Measurements from ENCODE around the gene SPSB4. TPM values are rescaled to one million over a fixed set of nuclear protein-coding genes. Genes with fewer than 3 reads are reported as not detected.
"Not testable (repeated sequence)": the region's sequence is repeated elsewhere in the genome, so short reads cannot be mapped to it uniquely, and the experiment has no call there.

The SPSB4 gene
- total RNA-seq, 1 donor: 0.27 TPM

DNA sequence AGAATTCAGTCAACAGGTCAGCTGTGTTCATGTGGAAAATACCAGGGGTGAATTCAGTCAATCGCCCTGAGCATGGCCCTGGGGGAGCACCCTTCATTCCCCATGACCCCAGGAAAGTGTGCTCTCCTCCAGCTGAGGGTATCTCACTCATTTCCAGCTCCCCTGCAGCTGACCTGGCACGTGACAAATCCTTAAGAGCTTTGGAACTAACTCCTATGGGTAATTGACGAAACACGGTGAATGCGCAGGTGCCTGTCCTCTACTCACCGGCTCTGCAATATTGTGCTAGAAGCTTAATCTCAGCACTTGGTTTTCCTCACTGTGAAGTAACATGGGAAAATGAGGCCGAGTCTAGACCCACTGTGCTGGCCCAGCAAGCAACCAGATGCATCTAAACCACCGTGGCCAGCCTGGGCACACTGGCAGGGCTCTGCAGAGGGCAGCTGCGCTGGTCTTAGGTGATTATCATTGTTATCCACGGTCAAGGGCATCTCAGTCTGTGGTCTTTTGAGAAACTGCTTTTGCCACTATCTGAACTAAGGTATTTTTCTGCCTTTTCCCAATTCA, 63.1 kb downstream of the SPSB4 start:
- no peak for DNase-seq (ENCODE audit: low read depth in 2 of 3, low spot score in 2 of 3)

DNA sequence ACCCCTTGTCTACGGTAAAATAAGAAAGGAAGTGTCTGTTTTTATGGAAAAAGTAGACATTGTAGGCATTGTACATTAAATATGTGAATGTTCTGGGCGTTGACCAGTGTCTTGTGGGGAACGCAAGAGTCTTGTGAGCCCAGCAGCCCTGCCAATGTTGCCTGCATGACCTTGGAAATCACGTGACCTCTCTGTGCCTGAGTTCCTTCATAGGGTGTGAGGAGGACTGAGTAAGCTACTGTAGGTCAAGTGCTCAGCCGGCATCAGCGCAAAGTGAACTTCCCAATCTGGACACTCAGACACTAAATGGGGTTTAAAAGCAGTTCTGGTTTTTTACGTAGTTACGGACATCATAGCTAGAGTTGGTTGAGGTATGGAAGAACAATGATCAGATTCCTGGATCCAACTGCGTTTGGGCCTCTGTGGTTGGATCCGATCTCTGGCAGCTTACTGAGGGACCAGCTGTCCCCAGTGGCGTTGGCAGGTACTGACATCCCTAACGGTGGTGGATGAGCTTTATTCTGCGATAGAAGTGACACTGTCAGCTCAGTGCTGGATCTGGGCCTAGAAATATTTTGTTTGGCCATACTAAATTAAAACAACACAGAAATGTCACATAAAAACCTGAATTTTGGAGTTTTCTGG, 63.8 kb downstream of the SPSB4 start:
- DNase-seq (ENCODE audit: low read depth in 2 of 3, low spot score in 2 of 3): no peak

DNA sequence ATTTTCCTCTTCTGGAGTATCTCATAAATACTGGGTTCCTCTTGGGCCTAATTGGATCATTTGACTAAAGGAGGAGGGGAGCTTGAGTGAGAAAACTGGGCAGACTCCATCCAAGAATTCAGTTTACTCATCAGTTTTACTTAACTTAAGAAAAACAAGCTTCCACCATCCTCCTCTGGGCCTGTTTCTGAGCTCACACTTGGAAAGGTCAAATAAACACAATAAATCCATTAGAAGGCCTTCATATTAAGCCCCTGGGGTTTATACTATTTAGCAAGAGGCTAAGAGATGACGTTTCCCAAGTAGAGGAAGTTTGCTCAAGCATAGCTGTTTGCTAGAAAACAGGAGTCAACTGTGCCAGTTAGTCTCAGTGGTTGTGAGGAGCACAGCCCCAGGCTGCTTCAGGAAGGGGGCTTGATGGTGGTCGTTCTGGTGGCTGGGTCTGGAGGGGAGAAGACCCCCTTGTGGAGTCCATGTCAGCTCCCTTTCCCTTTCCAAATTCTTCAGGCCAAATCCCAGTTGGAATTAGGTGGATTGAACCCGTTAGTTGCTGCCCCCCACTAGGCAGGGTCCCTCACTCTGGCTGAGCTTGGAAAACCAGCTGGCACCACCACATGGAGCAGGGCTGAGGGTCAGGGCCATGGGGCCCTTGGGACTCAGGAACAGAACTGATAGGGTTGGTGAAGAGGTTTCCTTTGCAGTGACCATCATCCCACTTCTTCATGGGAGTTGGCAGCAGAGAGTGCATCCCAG, 64.8 kb downstream of the SPSB4 start:
- DNase-seq (ENCODE audit: low read depth in 2 of 3, low spot score in 2 of 3): no peak

DNA sequence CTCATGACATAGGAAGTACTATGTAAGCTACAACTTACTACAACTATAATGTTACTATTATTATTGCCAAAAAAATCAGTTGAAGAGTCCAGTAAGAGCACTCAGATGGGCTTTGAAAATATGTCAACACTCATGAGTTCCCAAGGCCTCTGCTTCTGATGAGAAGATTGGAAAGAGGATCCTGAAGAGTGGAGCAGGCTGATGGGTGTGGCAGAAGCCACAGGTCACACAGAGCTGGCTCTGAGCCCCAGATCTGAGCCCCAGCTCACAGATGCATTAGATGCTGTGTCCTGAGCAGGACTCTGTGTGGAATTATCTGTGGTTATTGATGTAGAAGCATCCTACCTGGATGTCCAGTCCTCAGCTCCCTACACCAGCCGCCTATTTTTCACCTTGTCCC, 65.6 kb downstream of the SPSB4 start:
- DNase-seq (ENCODE audit: low read depth in 2 of 3, low spot score in 2 of 3): no peak

DNA sequence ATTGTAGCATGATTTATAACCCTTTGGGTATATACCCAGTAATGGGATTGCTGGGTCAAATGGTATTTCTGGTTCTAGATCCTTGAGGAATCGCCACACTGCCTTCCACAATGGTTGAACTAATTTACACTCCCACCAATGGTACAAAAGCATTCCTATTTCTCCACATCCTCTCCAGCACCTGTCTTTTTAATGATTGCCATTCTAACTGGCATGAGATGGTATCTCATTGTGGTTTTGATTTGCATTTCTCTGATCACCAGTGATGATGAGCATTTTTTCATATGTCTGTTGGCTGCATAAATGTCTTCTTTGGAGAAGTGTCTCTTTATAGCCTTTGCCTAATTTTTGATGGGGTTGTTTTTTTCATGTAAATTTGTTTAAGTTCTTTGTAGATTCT, 66.8 kb downstream of the SPSB4 start:
- DNase-seq (ENCODE audit: low read depth in 2 of 3, low spot score in 2 of 3): not testable (repeated sequence)

DNA sequence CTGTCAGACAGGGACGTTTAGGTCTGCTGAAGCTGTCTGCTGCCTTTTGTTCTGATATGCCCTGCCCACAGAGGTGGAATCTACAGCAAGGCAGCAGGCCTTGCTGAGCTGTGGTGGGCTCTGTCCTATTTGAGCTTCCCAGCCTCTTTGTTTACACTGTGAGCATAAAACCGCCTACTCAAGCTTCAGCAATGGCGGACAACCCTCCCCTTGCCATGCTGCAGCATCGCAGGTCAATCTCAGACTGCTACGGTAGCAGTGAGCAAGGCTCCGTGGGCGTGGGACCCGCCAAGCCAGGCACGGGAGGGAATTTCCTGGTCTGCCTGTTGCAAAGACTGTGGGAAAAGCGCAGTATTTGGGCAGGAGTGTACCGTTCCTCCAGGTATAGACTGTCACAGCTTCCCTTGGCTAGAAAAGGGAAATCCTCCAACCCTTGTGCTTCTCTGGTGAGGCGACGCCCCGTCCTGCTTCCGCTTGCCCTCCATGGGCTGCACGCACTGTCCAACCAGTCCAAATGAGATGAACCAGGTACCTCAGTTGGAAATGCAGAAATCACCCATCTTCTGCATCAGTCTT, 71.4 kb downstream of the SPSB4 start:
- no peak for DNase-seq (ENCODE audit: low read depth in 2 of 3, low spot score in 2 of 3)

DNA sequence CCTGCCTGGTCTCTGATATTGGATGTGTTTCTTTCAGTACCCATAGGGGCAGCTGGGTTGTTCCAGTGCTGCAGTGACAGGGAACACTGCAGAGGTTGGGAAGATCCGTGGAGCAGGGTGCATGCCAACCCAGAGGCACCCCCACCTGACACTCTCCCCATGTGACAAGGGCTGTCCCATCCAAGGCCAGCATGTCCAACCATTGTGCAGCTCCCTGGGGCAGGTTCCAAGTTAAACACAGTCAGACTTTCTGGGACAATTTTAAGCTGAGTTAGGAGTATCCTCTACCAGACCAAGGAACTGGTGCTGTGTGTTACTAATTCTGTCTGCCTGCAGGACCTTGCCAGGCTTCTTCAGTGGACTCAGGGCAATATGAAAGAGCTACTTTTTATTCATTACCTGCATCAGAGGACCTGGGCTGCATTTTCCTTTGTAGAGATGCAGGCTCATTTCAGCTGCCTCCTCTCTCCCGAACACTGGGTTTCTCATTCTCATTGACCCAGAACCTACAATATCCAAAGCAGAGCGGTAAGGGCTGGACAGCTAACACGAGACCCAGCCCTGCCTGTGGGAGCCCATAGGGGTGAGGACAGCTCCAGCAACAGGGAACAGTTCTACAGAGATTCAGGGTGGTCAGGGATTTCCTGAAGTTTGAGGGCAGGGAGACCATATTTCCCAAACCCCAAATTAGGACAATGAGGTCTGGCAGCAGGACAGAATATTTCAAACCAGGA, 72.7 kb downstream of the SPSB4 start:
- DNase-seq (ENCODE audit: low read depth in 2 of 3, low spot score in 2 of 3): no peak

DNA sequence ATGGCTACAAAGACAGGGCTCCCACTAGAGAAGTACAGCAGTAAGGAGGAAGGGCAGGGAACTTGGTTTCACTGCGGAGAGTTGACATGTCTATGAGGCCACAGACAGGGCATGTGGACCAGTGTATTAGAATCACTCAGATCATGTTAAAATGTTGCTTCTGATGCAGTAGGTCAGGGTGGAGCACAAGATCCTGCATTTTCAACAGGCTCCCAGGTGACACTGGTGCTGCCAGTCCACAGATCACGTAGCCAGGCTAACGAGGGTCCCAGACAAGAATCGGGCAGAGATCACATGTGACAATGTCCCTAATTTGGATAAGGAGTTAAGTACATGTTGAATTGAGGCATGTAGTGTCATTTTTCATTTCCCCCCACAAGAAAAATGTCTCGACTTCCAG, 73.6 kb downstream of the SPSB4 start:
- DNase-seq (ENCODE audit: low read depth in 2 of 3, low spot score in 2 of 3): no peak

DNA sequence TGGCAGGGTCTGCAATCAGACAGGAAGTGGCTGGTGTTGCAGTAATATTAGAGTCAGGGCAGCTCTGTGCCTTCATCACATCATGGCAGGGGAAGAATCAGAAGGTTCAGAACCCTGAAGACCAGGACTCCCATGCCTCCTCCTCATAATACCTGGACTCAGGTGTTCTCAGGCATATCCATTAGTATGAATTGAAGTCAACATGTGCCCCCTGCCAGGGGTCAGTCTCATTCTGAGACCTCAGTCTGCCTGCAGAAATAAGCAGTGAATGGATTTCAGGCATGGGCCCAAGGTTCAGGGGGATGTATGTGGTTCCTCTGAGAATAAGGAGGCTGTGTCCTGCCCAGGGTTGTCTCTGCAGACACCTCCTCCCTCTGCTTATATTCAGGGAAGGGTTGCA, 74.2 kb downstream of the SPSB4 start:
- no peak for DNase-seq (ENCODE audit: low read depth in 2 of 3, low spot score in 2 of 3)

DNA sequence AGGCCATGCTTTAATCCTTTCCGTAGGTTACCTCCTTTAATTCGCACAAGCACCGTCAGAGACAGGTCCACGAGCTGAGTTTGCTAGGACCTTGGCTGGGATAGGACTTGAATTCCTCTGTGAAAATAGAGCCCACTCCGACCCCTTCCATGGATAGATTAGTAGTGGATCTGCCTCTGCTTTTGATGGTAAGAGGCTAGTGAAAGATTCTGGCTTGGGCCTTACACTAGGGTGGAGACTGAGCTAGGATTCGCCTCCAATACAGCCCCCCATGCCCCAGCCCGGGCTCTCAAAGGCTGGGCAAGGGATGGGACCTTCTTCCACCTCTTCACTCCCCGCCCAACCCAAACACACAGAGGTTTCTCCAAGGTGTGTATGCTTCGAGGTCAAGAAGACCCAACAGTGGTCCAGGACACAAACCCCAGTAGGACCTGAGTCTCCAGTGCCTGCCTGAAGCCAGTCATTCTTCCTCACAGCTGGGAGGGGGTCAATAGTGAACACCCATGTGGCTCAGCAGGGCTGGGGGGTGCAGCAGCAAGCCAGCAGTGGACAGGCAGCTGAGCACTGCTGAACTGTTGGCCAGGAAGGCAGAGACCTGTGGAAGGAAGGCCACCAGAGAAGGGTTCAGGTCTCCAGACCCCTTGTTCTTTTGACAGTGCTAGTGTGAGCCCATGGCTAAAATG, 75.7 kb downstream of the SPSB4 start:
- no peak for DNase-seq (ENCODE audit: low read depth in 2 of 3, low spot score in 2 of 3)

DNA sequence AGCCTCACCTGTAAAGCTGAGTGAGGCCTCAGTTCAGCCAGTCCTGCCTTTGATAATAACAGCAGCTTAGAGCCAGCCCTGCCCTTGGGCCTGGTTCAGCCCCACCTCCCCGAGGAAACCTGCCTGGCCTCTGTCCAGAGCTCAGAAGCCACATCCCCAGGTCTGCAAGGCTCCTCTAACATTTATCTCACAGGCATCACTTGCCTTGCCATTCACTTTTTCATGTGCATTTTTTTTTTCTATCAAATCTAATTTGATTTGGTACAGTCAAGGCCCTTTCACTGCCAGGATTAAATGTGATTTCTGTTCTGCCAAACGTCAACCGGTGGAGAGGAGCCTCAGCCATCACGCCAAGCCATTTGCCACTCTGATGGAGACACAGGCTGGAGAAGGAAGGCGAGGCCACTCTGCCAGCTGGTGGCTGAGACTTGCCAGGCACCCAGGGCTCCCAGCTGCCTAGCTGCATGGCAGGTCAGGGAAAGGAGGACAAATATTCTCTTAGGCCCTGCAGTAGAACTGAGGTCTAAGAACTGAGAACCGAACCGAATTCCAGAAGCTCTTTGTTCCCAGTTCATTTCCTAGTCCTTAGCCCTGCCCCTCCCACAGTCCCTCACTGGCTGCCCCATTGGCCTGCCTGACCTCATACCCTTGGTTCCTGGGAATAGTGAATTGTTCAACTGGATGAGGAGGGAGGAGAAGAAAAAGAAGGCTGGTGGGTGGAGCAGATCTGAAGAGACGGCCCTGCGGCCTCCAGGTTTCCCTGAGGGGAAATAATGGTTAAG, 76.4 kb downstream of the SPSB4 start:
- DNase-seq (ENCODE audit: low read depth in 2 of 3, low spot score in 2 of 3): no peak

DNA sequence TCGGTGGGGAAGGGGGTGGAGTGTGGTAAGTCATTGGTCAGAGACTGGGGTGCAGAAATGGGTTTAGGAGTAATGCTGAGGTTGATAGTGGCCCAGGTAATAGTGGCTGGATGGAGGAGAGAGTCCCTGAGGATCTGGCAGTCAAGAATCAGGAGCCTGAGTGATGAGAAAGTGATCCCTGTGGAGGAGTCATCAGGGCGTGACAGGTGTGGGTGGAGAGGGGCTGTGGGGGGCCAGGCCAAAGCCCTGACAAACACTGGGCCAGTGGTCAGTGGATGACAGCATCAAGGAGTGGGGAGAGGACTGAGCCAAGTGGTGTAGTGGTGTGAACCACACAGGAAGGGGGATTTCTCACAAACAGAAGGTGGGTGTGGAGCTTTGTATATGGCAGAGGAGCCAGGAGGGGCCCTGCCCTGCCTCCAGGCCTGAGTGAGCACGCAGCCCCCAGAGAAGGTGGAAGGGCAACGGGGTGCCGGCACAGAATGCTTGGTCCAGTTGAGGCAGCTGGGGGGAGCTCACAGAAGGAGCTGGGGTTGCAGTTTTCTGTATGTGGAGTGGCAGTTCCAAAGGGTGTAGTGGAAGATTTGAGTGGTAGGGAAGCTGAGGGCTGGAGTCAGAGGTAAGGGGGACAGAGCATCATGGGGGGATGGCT, 77.1 kb downstream of the SPSB4 start:
- no peak for DNase-seq (ENCODE audit: low read depth in 2 of 3, low spot score in 2 of 3)

DNA sequence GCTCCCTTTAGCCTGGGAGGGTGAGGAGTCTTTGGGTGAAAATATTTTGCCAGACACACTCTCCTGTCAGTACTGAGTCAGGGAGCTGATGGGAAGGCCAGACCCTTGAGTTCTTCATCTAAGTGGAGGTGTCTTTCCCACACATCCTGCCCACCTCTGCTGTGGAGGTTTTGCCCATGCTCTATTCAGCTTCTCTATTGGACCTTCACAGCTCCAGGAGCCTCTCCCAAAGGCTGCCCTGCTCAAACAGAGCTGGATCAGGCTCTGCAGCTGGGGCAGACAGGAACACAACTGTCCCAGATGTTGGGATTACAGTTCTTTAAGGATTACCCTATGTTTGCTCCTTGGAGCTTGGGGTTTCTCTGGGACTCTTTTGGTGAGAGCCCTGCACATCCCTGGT, 77.9 kb downstream of the SPSB4 start:
- no peak for DNase-seq (ENCODE audit: low read depth in 2 of 3, low spot score in 2 of 3)

DNA sequence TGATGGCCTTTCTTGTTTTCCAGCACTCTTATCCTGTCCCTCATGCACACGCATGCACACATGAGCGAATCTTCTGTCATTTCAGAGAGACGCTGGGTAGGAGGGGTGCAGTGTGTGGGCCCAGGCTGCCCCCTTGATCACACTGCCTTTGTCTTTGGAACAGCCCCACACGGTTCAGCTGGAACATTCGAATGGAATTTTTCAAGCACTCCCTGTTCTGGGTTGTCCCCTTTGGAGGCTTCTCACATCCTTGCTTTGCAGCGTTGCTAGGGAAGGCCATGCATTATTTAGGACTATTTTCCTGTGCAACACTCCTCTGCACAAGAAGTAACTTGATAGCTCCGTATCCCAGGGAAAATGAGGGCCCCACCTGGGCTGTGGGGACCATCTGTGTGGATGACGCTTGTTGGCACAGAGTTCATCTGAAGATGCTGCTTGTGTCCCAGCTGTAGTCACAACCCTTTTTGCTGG, 78.4 kb downstream of the SPSB4 start:
- DNase-seq (ENCODE audit: low read depth in 2 of 3, low spot score in 2 of 3): no peak

DNA sequence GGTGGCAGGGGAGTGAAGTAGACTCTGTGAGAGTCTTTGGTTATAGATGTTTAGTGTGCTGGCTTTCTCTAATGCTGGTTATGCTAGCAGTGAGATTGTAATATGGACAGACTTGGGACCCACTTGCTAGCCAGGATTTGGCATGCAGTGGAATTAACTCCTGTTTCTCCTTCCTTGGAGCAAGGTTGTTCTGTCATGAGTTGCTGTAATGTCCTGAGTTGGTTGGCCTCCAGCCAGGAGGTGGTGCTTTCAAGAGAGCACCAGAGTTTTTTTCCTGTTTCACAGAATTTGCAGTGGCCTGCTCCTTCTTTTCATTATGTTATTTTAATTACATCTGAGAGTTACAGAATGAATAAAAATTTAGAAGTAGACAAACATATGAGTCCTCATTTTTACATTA, 92.4 kb downstream of the SPSB4 start:
- no peak for DNase-seq (ENCODE audit: low read depth in 2 of 3, low spot score in 2 of 3)

DNA sequence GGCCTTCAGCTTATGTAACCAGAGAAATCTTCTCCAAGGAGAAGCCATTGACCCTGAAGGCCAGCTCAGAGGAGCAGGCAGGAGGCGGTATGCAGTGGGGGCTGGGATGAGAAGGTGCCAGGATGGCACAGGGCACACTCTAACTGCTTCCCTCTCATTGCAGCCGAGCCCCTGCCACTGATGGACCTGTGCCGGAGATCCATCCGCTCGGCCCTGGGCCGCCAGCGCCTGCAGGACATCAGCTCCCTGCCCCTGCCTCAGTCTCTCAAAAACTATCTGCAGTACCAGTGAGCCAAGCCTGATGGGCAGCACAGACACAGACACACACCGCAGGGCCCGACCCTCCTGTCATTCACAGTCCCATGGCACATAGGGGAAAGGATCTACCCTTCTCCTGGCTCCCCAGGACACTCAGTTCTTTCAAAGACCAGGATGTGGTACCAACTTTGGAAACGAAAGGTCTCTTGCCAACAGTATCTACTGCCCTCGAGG, 95.9 kb downstream of the SPSB4 start:
- DNase-seq (ENCODE audit: low read depth in 2 of 3, low spot score in 2 of 3): no peak

DNA sequence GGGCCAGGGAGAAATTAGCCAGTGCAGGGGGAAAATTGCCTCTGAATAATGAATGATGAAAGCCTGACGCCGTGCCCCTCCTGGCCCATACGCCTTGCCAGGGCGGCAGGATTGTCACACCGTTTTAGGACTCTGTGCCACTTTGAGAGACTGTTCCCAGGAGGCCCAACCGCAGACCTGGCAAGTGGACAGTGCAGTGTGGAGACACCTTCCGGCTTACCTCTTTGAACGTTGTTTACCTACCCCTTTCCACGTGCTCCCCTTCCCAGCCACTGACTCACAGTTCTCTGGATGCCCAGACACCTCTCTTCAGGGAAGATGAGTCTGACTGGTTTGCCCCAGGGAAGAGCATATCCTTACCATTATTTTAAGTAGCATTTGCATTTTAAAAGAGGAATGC, 96.5 kb downstream of the SPSB4 start:
- no peak for DNase-seq (ENCODE audit: low read depth in 2 of 3, low spot score in 2 of 3)

DNA sequence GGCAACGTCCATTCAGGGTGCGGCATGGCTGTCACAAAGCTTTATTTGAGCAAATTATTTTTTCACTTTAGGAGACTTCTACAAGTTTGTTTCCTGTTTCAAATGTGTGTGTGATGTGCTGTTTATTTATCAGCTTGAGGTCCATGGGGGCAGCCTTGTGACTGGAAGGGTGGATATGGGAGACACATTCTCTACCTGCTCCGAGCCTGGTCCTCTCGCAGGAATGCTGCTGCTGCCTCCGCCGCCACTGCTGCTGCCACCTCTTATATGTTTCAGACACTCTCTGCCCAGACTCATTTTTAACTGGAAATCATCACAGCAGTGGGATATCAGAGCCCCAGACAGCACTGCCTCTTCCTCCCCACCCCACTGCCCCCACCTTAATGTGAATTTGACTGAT, 97.0 kb downstream of the SPSB4 start:
- DNase-seq (ENCODE audit: low read depth in 2 of 3, low spot score in 2 of 3): no peak

DNA sequence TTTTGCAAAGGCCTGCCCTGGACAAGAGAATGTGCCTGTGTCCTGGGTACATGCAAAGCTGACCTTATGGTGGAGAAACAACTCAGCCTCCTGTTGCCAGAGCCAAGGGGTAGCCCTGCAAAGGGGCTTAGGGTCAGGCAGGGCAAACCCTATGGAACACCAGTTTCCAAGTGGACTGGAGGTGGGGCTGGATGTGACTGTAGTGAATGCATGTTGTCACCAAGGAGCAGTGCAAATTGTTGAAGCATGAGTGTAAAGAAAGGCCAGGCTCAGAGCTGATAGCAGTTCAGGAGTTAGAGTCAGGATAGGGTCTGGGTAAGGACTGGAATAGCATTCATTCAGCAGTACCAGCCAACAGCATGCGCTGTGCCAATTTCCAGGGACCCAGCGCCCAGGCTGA, 97.6 kb downstream of the SPSB4 start:
- DNase-seq (ENCODE audit: low read depth in 2 of 3, low spot score in 2 of 3): no peak

All from hematopoietic multipotent progenitor cell (in vitro differentiated cells).